Right atrium auricular region (tissue), 2 donors: Measurements from ENCODE around the gene RASL12. TPM values are rescaled to one million over a fixed set of nuclear protein-coding genes. Genes with fewer than 3 reads are reported as not detected.

Source experiments
- DNase-seq: peaks from one replicate; pipeline ENCODE4 v3.0.0-alpha.2; 2019; ENCODE audit warnings: low spot score
- H3K27ac ChIP-seq, 2 donors: fragments of 200-600 bp; sonication (generic); 1 replicate in 1 of 2; 2 replicates in 1 of 2; pipeline ENCODE4 v1.5.1; 2016 to 2019
- H3K27me3 ChIP-seq, 2 donors: fragments of 200-600 bp; sonication (generic); one replicate each; pipeline versions ENCODE4 v1.5.1 to v1.6.0; 2017 to 2019
- H3K36me3 ChIP-seq: fragments of 200-600 bp; sonication (generic); one replicate; pipeline ENCODE4 v1.5.1; 2016
- H3K4me1 ChIP-seq, 2 donors: fragments of 200-600 bp; sonication (generic); one replicate each; pipeline versions ENCODE4 v1.5.1 to v1.6.0; 2017 to 2019
- H3K4me3 ChIP-seq, 2 donors: fragments of 200-600 bp; sonication (generic); 1 replicate in 1 of 2; 2 replicates in 1 of 2; pipeline ENCODE4 v1.5.1; 2017 to 2019; ENCODE audit warnings: mild to moderate bottlenecking in 1 of 2, moderate library complexity in 1 of 2
- H3K9me3 ChIP-seq, 2 donors: fragments of 200-600 bp; sonication (generic); one replicate each; pipeline ENCODE4 v1.5.1; 2019
- CTCF ChIP-seq, 2 donors: fragments of 200-600 bp; sonication (generic); IDR thresholded peaks; one replicate each; pipeline ENCODE4 v1.5.1; 2019; ENCODE audit warnings: antibody characterized with exemption in 2 of 2
- total RNA-seq, 2 donors: library from RNA; depleted of rRNA; stranded (reverse); fragments of >200 nt; gene quantifications; one replicate each; pipeline ENCODE4 v1.1.0, GENCODE V29; 2016

Gene RASL12, protein sequence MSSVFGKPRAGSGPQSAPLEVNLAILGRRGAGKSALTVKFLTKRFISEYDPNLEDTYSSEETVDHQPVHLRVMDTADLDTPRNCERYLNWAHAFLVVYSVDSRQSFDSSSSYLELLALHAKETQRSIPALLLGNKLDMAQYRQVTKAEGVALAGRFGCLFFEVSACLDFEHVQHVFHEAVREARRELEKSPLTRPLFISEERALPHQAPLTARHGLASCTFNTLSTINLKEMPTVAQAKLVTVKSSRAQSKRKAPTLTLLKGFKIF
- total RNA-seq, result 100 to 1,000 TPM in 1 of 2 donors, 10 to 100 TPM in 1; 83.3 to 183 TPM

DNA sequence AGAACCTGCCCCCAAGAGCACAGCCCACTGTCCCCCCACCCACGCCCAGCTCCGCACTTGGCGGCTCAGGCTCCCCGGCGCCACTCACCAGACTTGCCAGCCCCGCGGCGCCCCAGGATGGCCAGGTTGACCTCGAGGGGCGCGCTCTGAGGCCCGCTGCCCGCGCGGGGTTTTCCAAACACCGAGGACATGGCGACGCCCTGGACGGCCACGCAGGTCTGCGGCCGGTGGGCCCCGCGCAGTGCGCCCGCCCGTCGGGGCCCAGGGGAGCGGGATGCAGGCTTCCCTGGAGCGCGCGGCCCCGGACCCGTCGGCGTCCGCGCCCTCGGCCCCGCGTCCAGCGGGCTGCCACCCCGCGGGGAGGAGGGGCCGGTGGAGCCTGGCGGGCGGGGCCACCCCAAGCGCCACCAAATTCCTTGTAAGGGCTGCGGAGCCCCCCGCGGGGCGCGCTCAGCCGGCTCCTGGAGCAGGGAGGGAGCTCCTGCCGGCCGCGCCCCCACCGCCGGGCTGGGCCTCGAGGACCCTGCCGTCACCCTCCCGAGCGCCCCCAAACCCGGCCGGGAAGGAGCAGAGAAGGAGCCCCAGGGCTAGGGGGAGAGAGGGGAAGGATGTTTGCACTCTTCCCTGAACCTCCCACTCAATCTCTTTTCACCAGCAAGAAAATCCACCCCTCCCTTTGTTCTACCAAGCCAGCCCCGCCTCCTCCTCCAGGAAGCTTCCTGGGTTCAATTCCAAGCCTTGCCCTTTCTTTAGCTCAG lies at the start of gene RASL12:
RASL12 (minus strand) TSS at position 347 of the 758 bp plus-strand sequence; CDS start at position 191, 156 bp downstream.
- no peaks in the 10 kb centered on the region for H3K9me3 ChIP-seq
- peaks cover 0 to 74% of the 10 kb centered on the region in 2 donors for H3K4me1 ChIP-seq
- H3K36me3 ChIP-seq, result peaks cover 18% of the 10 kb centered on the region
- peak within 1 kb of the TSS; percentile 67 to 72 for H3K4me3 ChIP-seq
- no peak for TF ChIP-seq CTCF (IDR thresholded peaks at IDR 0.05)
- H3K27me3 ChIP-seq, result no peaks in the 10 kb centered on the region
- H3K27ac ChIP-seq, result peak within 1 kb of the TSS; percentile 91 to 98
- no peak for DNase-seq

GRCh38 chr15:65115542-65115941 lies 47.8 kb upstream of the RASL12 start:
- no peak overlapping the region for H3K27ac ChIP-seq

GRCh38 chr15:65115086-65115485 lies 47.3 kb upstream of the RASL12 start, which contains the start of gene UBAP1L:
Gene UBAP1L (minus strand): TSS chr15:65115200. CDS start chr15:65106215, 8,985 bp downstream.
- H3K4me1 ChIP-seq, result no peaks in the 10 kb centered on the region
- peaks cover 62% of the 10 kb centered on the region for H3K36me3 ChIP-seq
- no peak within 1 kb of the TSS for H3K27ac ChIP-seq
- no peaks in the 10 kb centered on the region for H3K9me3 ChIP-seq
- H3K27me3 ChIP-seq, result no peaks in the 10 kb centered on the region
- H3K4me3 ChIP-seq, result no peak within 1 kb of the TSS
- DNase-seq, result no peak
- no peak for TF ChIP-seq CTCF (IDR thresholded peaks at IDR 0.05)

More at GRCh38 chr15:65115542-65115941, 47.8 kb upstream of the RASL12 start:
- Histone ChIP-seq H3K9me3 (no peaks in the 10 kb centered on the region), H3K36me3 (peaks cover 62% of the 10 kb centered on the region), H3K4me3 (no peak overlapping the region), H3K27me3 (no peaks in the 10 kb centered on the region), H3K4me1 (no peaks in the 10 kb centered on the region)
- no peak for DNase-seq
- TF ChIP-seq CTCF (IDR thresholded peaks at IDR 0.05), result no peak

DNA sequence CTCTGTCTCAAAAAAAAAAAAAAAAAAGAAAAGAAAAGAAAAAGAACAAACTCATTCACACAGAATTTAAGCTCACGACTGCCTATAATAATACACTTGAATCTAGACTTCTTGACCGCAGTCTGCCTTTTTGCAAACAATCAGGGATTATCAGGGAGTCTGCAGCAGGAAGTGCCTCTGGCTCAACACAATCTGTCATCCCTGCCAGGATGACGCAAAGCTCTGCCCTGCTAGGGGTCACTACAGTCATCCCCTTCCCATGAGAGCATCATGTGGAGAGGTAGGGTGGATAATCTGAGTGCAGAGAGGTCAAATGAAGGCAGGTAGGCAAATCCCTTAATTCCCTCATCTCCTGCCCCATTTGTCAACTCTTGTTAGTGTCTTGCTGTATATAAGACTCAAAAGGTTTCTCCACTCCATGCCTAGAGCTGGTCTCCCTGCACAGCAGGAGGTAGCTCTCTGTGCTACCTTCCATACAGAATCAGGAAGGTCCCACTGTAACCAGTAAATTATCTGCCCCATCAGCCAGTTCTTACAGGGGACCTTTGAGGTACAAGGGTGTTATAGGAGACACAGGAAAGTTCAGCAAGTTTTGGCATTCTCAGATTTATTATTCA lies 43.0 kb upstream of the RASL12 start:
- Histone ChIP-seq H3K36me3 (peaks cover 24% of the 10 kb centered on the region), H3K27ac (no peak overlapping the region), H3K9me3 (no peaks in the 10 kb centered on the region), H3K4me3 (no peak overlapping the region), H3K4me1 (no peaks in the 10 kb centered on the region), H3K27me3 (no peaks in the 10 kb centered on the region)
- DNase-seq, result peak; percentile 74
- no peak for TF ChIP-seq CTCF (IDR thresholded peaks at IDR 0.05)

- peaks cover 20% of the 10 kb centered on the region for H3K36me3 ChIP-seq
Observed at GRCh38 chr15:65106011-65106590, 38.3 kb upstream of the RASL12 start.

More at GRCh38 chr15:65106011-65106590, 38.3 kb upstream of the RASL12 start:
- Histone ChIP-seq H3K9me3 (no peaks in the 10 kb centered on the region), H3K4me1 (peaks cover 0 to 3% of the 10 kb centered on the region in 2 donors), H3K27ac (no peak overlapping the region), H3K4me3 (no peak overlapping the region), H3K27me3 (no peaks in the 10 kb centered on the region)
- TF ChIP-seq CTCF (IDR thresholded peaks at IDR 0.05), result no peak
- DNase-seq, result no peak
